ENCODE measurements around the gene CARS2. TPM values are rescaled to one million over a fixed set of nuclear protein-coding genes. Genes with fewer than 3 reads are reported as not detected.
A peak's percentile ranks its signal among the peaks of the same experiment; 100 is the strongest.

CARS2 gene
- total RNA-seq, 6 experiments from 2014 or later: 22.0 to 53.2 (median 27.3) TPM

- H3K27me3 ChIP-seq: no peaks in the 10 kb centered on the region
- H3K4me1 ChIP-seq: peaks cover 0 to 46% (median 17%) of the 10 kb centered on the region in 4 donors
- WGBS (ENCODE audit: insufficient coverage, low coverage, low lambda C conversion rate, missing lambda C conversion rate): 89% methylated on average over 7 of the region's 40 CpGs
- no peaks in the 10 kb centered on the region for H3K9me3 ChIP-seq
- TF ChIP-seq CTCF (IDR thresholded peaks at IDR 0.05): no peak
- TF ChIP-seq POLR2A (IDR thresholded peaks at IDR 0.05): no peak
- no peak for DNase-seq
- peak overlapping the region in 1 of 3 donors; percentile 85 for H3K27ac ChIP-seq
- ATAC-seq: no peak
- intact Hi-C loops (cut with DNase I): no loop called here
- H3K4me3 ChIP-seq: no peak overlapping the region
- H3K36me3 ChIP-seq: peaks cover under 1 to 47% (median 10%) of the 10 kb centered on the region in 4 donors
Measured at GRCh38 chr13:110642291-110642981, 63.5 kb downstream of the CARS2 start.

- peaks cover 0 to 46% (median 17%) of the 10 kb centered on the region in 4 donors for H3K4me1 ChIP-seq
- H3K27me3 ChIP-seq: no peaks in the 10 kb centered on the region
- H3K9me3 ChIP-seq: no peaks in the 10 kb centered on the region
- no peak overlapping the region for H3K4me3 ChIP-seq
- TF ChIP-seq POLR2A (IDR thresholded peaks at IDR 0.05) (no peak), CTCF (IDR thresholded peaks at IDR 0.05) (no peak)
- 56% methylated on average over 11 of the region's 29 CpGs for WGBS (ENCODE audit: insufficient coverage, low coverage, low lambda C conversion rate, missing lambda C conversion rate)
- DNase-seq: peak in 1 of 3 donors; percentile 68
- intact Hi-C loops (cut with DNase I): no loop called here
- peak overlapping the region in 2 of 3 donors; percentile 24 to 51 for H3K27ac ChIP-seq
- peaks cover 6 to 58% (median 17%) of the 10 kb centered on the region in 4 donors for H3K36me3 ChIP-seq
- ATAC-seq: peak in 2 of 4 donors; percentile 5 to 14
Measured at GRCh38 chr13:110641055-110642015, 64.6 kb downstream of the CARS2 start.

GRCh38 chr13:110640591-110641029 lies 65.3 kb downstream of the CARS2 start:
- peak in 2 of 3 donors; percentile 54 to 79 for DNase-seq
- Histone ChIP-seq H3K9me3 (no peaks in the 10 kb centered on the region), H3K27ac (peak overlapping the region in 1 of 3 donors; percentile 51), H3K4me3 (no peak overlapping the region), H3K36me3 (peaks cover 10 to 66% (median 21%) of the 10 kb centered on the region in 4 donors), H3K4me1 (peaks cover 0 to 46% (median 17%) of the 10 kb centered on the region in 4 donors), H3K27me3 (no peaks in the 10 kb centered on the region)
- intact Hi-C loops (cut with DNase I): no loop called here
- 60% methylated on average over 4 of the region's 13 CpGs for WGBS (ENCODE audit: insufficient coverage, low coverage, low lambda C conversion rate, missing lambda C conversion rate)
- TF ChIP-seq POLR2A (IDR thresholded peaks at IDR 0.05) (no peak), CTCF (IDR thresholded peaks at IDR 0.05) (no peak)
- ATAC-seq: peak; percentile 14 to 46 (median 32)

- no peak overlapping the region for H3K4me3 ChIP-seq
- no peak for TF ChIP-seq CTCF (IDR thresholded peaks at IDR 0.05)
- TF ChIP-seq POLR2A (IDR thresholded peaks at IDR 0.05): no peak
- H3K36me3 ChIP-seq: peaks cover 10 to 72% (median 27%) of the 10 kb centered on the region in 4 donors
- no peaks in the 10 kb centered on the region for H3K27me3 ChIP-seq
- DNase-seq (no peak), ATAC-seq (no peak)
- WGBS (ENCODE audit: insufficient coverage, low coverage, low lambda C conversion rate, missing lambda C conversion rate): 89% methylated on average over 5 of the region's 5 CpGs
- intact Hi-C loops (cut with DNase I): no loop called here
- H3K4me1 ChIP-seq: peaks cover 0 to 43% (median 16%) of the 10 kb centered on the region in 4 donors
- peak overlapping the region in 1 of 3 donors; percentile 51 for H3K27ac ChIP-seq
- no peaks in the 10 kb centered on the region for H3K9me3 ChIP-seq
Measured at GRCh38 chr13:110639935-110640334, 66.0 kb downstream of the CARS2 start.
